HG02642 (cell line): ENCODE results near the gene DDX49.
"Not testable (repeated sequence)": the region's sequence is repeated elsewhere in the genome, so short reads cannot be mapped to it uniquely, and the experiment has no call there.

Experiments
- ATAC-seq: cut with Tn5 transposase; IDR thresholded peaks from one replicate; pipeline ENCODE4 v1.9.1; 2021; ENCODE audit warnings: mild to moderate bottlenecking; ENCODE audit not compliant: unreplicated experiment, poor library complexity

DDX49 gene

GRCh38 chr19:18895038-18895823 is 24.3 kb upstream of the DDX49 start:
- no peak for ATAC-seq

GRCh38 chr19:18895824-18896341 is 23.6 kb upstream of the DDX49 start, which contains the start of gene CERS1:
Gene CERS1, minus strand, starts transcription at chr19:18896158. Its CDS starts 86 bp downstream, at chr19:18896072.
- ATAC-seq = no peak

GRCh38 chr19:18896421-18896841 is 23.1 kb upstream of the DDX49 start:
- ATAC-seq = no peak

GRCh38 chr19:18897094-18898029 is 22.2 kb upstream of the DDX49 start:
- no peak for ATAC-seq

GRCh38 chr19:18898081-18898606 is 21.4 kb upstream of the DDX49 start:
- ATAC-seq = no peak

GRCh38 chr19:18898607-18899408 is 20.7 kb upstream of the DDX49 start:
- no peak for ATAC-seq

- ATAC-seq = no peak
These were observed 19.6 kb upstream of the DDX49 start for GRCh38 chr19:18899624-18900560.

- no peak for ATAC-seq
These were observed 18.6 kb upstream of the DDX49 start for GRCh38 chr19:18900700-18901481.

- no peak for ATAC-seq
These were observed 18.0 kb upstream of the DDX49 start for GRCh38 chr19:18901491-18901890.

- not testable (repeated sequence) for ATAC-seq
These were observed 17.0 kb upstream of the DDX49 start for GRCh38 chr19:18902519-18902918.

- ATAC-seq = no peak
These were observed 16.1 kb upstream of the DDX49 start for GRCh38 chr19:18903156-18904037.

GRCh38 chr19:18904334-18905057 is 15.0 kb upstream of the DDX49 start:
- ATAC-seq = no peak

GRCh38 chr19:18905058-18905456 is 14.5 kb upstream of the DDX49 start:
- ATAC-seq = no peak

- no peak for ATAC-seq
These were observed 13.8 kb upstream of the DDX49 start for GRCh38 chr19:18905513-18906236.

GRCh38 chr19:18906605-18907519 is 12.7 kb upstream of the DDX49 start:
- ATAC-seq = no peak
